A549 treated with AZD2906 at 1 μM for 4 hours (cell line): ENCODE measurements around the gene ICA1L. TPM values are rescaled to one million over a fixed set of nuclear protein-coding genes. Genes with fewer than 3 reads are reported as not detected.

Experiments used
- total RNA-seq: library from RNA; stranded (reverse); fragments of 200-300 nt; extraction: Qiagen RNA extraction; gene quantifications from 5 replicates; pipeline ENCODE4 v1.2.3, GENCODE V29; 2022

Gene ICA1L
- total RNA-seq = 1.1 to 2.6 TPM (median 1.7 TPM) in 5 replicates

DNA sequence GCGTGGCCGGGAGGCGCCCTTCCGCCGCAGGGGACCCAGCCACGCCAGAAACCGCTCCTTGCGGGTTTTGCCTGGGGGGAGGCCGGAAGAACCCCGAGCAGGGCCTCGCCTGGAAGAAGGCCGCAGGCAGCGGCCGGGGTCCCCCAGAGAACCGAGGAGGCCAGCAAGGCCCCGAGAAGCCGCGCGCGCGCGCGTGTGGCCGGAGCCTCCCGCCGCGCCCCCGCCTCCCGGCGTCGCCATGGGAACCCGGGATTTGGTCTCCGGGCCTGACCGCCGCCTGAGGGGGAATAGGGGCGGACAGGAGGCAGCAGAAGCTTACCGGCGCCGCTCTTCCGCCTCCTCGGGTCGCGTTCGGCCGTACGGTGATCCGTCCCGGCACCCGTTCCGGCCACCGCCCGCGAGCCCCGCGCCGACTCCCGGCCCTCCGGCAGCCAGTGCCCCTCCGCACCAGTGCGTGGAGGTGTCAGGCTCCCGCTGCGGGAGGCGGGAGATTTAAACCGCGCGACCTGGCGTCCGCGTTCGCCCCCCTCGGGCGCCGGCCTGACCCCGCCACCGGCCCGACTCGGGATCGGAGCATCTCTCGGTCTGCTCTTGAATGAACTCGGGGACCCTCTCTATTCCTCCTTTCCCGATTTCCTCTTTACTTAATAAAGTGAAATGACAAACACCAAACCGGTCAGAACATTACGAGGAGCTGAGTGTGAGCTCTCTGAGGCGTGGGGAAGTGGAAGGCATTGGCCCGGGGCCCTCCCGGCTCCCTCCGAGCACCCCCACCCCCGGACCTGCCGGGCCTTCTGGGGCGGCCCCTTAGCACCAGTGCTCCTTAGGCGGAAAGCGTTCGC is at the start of gene ICA1L:
ICA1L (minus strand) TSS at position 467 of the 842 bp plus-strand sequence. CDS start 42,757 bp downstream, outside the sequence.

DNA sequence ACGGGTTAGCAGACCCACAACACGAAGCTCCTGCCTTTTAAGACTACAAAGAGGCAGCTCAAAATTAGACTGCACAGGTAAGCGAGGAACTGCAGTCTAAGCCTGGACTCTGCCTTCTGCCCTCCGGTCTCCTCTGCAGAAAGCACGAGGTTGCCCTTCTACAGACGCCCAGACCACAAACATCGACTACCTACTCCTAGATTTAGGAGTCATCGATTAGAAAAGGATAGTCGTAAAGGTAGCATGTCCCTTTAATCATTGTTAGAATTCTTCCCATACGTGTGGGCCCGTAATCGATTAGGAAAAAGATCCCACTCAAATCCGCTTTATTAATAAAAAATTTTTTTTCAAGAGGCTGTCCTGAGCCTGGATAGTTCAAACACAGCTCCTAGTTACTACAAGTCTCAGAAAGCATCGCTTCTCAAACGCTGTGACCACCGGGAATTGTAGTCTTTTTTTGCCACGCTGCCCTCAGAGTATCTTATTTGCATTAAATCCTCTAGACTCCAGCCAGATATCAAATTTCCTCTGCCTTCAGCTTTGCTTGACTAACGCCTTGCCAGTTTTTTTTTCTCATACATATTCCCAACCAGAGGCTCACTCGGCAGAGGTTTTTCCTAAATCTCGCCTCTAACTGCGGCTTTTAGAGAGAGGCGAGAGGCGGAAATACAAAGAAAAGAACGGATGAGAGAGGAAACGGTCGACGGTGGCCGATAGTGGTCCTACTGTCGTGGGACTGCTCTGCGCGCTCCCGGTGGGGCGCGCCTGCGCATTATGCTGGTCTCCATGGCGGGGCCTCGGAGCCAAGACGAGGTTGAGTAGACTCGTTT is 40.2 kb upstream of the ICA1L start, which contains the start of the genes CARF and WDR12:
CARF (plus strand) TSS at position 764 of the 830 bp plus-strand sequence. CDS start 29,628 bp downstream, outside the sequence.
WDR12 (minus strand) TSS at position 162 of the 830 bp plus-strand sequence. CDS start 197 bp downstream, outside the sequence.

Other genes starting within 250 kb of the ICA1L start
- 1.4 to 2.6 TPM (median 1.8 TPM) in 5 replicates for gene FAM117B, start 236.8 kb downstream of the ICA1L start, total RNA-seq
- gene WDR12, start 39.9 kb upstream of the ICA1L start, total RNA-seq = 51.7 to 68.8 TPM (median 61.5 TPM) in 5 replicates
- 0.59 to 1.6 TPM (median 1.0 TPM) in 5 replicates for gene CARF, start 40.5 kb upstream of the ICA1L start, total RNA-seq
- 3.1 to 5.0 TPM (median 4.0 TPM) in 5 replicates for gene NBEAL1, start 143.1 kb upstream of the ICA1L start, total RNA-seq